Activated T-cell treated with anti-CD3 and anti-CD28 coated beads, Interleukin-2, amount 50 U/mL, for 72 hours (primary cell): ENCODE data around the gene HDAC6. TPM values are rescaled to one million over a fixed set of nuclear protein-coding genes. Genes with fewer than 3 reads are reported as not detected.
"Not testable (repeated sequence)": the region's sequence is repeated elsewhere in the genome, so short reads cannot be mapped to it uniquely, and the experiment has no call there.

Source experiments
- ATAC-seq, 2 donors: fragments of 150-1000 bp; cut with Tn5 transposase; replicated peaks in 1 of 2; 2 replicates each; pipeline ENCODE4 v1.10.0; 2021; ENCODE audit warnings: moderate library complexity in 2 of 2, mild to moderate bottlenecking in 1 of 2
- DNase-seq, 2 donors: peaks; one replicate each; pipeline ENCODE4 v3.0.0; 2021 to 2022; ENCODE audit warnings: mixed read lengths in 1 of 2
- H3K27ac Mint-ChIP-seq: one replicate; pipeline ENCODE4 v1.8.0; 2022; ENCODE audit warnings: mild to moderate bottlenecking, moderate library complexity, mixed read lengths
- H3K27me3 Mint-ChIP-seq: one replicate; pipeline ENCODE4 v1.8.0; 2022; ENCODE audit warnings: low read depth, mixed read lengths
- H3K36me3 Mint-ChIP-seq, 2 donors: one replicate each; pipeline ENCODE4 v1.8.0; 2022; ENCODE audit warnings: mixed read lengths in 2 of 2, mild to moderate bottlenecking in 1 of 2; ENCODE audit not compliant: insufficient read depth in 2 of 2
- H3K4me1 Mint-ChIP-seq: one replicate; pipeline ENCODE4 v1.8.0; 2022; ENCODE audit warnings: low read depth, mixed read lengths
- H3K4me3 Mint-ChIP-seq, 2 donors: one replicate each; pipeline ENCODE4 v1.8.0; 2022; ENCODE audit warnings: mild to moderate bottlenecking in 2 of 2, mixed read lengths in 2 of 2, moderate library complexity in 2 of 2
- H3K9me3 Mint-ChIP-seq, 2 donors: one replicate each; pipeline ENCODE4 v1.8.0; 2022; ENCODE audit warnings: mixed read lengths in 2 of 2
- total RNA-seq, 2 donors: library from RNA; stranded (reverse); gene quantifications; one replicate each; pipeline ENCODE4 v1.2.3, GENCODE V29; 2022

The HDAC6 gene
- total RNA-seq, 2 donors from 2014 or later = 109 to 143 TPM

DNA sequence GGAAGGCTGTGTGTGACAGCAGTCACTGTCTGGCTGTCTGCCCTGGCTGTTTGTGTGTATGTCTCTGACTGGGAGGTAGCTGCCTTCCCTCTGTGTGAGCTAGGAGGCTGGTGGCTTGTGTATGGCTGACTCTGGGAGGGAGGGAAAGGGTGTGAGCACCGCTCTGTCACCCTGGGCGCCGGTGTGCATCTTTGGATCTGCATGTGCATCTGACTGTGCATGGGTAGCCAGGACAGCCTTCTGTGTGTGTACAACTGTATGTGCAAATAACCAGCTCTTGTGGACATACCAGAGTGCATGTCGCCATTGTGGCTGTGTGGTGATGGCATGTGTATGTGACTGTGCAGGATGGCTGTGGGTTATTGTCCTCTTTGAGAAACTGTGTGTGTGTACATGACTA is 17.0 kb downstream of the HDAC6 start:
- Mint-ChIP-seq H3K4me3 (no peak overlapping the region), H3K27me3 (peaks cover 5% of the 10 kb centered on the region), H3K4me1 (no peaks in the 10 kb centered on the region), H3K9me3 (no peaks in the 10 kb centered on the region), H3K27ac (no peak overlapping the region), H3K36me3 (no peaks in the 10 kb centered on the region)
- DNase-seq (no peak), ATAC-seq (no peak)

DNA sequence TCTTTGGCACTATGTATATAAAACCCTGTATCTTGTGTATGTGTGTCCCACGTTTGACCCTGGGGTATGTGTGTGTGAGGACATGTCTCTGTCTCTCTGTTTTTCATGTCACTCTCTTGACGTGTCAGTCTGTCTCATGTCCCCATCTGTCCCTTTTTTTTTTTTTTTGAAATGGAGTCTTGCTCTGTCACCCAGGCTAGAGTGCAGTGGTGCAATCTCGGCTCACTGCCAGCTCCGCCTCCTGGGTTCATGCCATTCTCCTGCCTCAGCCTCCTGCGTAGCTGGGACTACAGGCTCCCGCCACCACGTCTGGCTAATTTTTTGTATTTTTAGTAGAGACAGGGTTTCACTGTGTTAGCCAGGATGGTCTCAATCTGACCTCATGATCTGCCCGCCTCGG is 17.5 kb downstream of the HDAC6 start:
- H3K4me3 Mint-ChIP-seq, H3K9me3 Mint-ChIP-seq, H3K27me3 Mint-ChIP-seq, DNase-seq, H3K4me1 Mint-ChIP-seq, H3K27ac Mint-ChIP-seq, ATAC-seq, H3K36me3 Mint-ChIP-seq: not testable (repeated sequence)

DNA sequence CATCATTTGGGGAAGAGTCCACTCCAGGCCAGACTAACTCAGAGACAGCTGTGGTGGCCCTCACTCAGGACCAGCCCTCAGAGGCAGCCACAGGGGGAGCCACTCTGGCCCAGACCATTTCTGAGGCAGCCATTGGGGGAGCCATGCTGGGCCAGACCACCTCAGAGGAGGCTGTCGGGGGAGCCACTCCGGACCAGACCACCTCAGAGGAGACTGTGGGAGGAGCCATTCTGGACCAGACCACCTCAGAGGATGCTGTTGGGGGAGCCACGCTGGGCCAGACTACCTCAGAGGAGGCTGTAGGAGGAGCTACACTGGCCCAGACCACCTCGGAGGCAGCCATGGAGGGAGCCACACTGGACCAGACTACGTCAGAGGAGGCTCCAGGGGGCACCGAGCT is 21.2 kb downstream of the HDAC6 start:
- Mint-ChIP-seq H3K4me3 (no peak overlapping the region), H3K36me3 (peaks cover 0 to 8% of the 10 kb centered on the region in 2 donors), H3K27me3 (peaks cover 28% of the 10 kb centered on the region), H3K27ac (no peak overlapping the region), H3K9me3 (peaks cover 0 to 1% of the 10 kb centered on the region in 2 donors), H3K4me1 (no peaks in the 10 kb centered on the region)
- DNase-seq (no peak), ATAC-seq (no peak)

DNA sequence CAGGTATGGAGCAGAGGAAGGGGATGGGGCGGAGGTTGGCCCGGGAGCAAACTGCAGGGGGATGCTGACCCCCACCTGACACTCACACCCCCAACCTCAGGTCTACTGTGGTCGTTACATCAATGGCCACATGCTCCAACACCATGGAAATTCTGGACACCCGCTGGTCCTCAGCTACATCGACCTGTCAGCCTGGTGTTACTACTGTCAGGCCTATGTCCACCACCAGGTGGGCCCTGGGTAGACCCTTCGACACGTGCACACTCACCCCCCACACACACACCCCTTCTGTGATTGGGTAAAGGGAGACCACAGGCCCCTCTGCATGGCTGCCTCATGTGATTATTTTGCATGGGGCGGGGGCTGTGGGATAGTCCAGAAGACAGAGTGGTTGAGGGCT is 22.2 kb downstream of the HDAC6 start:
- Mint-ChIP-seq H3K9me3 (peaks cover 0 to 1% of the 10 kb centered on the region in 2 donors), H3K27ac (no peak overlapping the region), H3K4me1 (no peaks in the 10 kb centered on the region), H3K27me3 (peaks cover 38% of the 10 kb centered on the region), H3K4me3 (no peak overlapping the region), H3K36me3 (peaks cover 0 to 8% of the 10 kb centered on the region in 2 donors)
- no peak for DNase-seq
- no peak for ATAC-seq

DNA sequence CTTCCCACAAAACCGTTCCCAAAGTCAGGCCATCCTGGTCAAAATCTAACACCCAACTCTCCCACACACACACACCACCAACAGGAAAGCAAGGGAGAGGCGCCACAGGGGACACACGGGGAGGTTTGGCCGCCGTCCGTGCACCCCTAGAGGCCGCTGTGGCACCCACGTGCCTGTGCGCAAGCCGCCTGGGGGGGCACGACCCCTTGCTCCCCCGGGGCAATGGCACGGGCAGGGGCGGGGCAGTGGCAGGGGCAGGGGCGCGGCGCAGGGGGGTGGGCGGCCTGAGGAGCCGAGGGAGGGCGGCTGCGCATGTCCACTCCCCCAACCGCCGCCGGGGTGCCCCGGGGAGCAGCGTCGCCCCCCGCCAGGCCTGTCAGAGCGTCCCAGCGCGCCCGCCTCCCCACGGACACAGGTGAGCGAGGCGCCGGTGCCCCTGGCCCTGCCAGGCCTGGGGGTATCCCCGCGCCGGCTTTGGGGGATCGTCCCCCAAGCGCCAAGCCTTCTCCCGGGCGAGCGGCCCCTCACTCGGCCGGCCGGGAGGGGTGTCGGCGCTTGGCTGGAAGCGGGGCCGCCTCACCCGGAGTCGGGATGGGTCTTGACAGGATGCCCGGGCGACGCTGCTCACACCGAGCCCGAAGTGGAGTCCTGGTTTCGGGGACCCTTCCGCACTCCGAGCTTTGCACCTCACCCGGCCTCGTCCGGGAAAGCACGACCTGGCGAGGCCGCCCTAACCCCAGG is 24.4 kb downstream of the HDAC6 start, which contains the start of gene ERAS:
TSS of gene ERAS (plus strand) at position 379 of the 741 bp plus-strand sequence. CDS start 2,611 bp downstream, outside the sequence.
- ATAC-seq (peak; percentile 42 to 53), DNase-seq (peak in 1 of 2 donors; percentile 27)
- H3K36me3 Mint-ChIP-seq = peaks cover 0 to 8% of the 10 kb centered on the region in 2 donors
- H3K27ac Mint-ChIP-seq = no peak within 1 kb of the TSS
- peaks cover 48% of the 10 kb centered on the region for H3K27me3 Mint-ChIP-seq
- H3K9me3 Mint-ChIP-seq = peaks cover 0 to 1% of the 10 kb centered on the region in 2 donors
- H3K4me1 Mint-ChIP-seq = no peaks in the 10 kb centered on the region
- H3K4me3 Mint-ChIP-seq = peak within 1 kb of the TSS; percentile 58 to 71

- Mint-ChIP-seq H3K27me3 (peaks cover 44% of the 10 kb centered on the region), H3K9me3 (peaks cover 0 to 1% of the 10 kb centered on the region in 2 donors), H3K27ac (no peak overlapping the region), H3K36me3 (peaks cover 0 to 8% of the 10 kb centered on the region in 2 donors), H3K4me1 (no peaks in the 10 kb centered on the region), H3K4me3 (peak overlapping the region; percentile 58 to 71)
- DNase-seq (no peak), ATAC-seq (peak in 1 of 2 donors; percentile 4)
Observed at GRCh38 chrX:48826876-48827653, 25.2 kb downstream of the HDAC6 start.

GRCh38 chrX:48827654-48827968 is 25.7 kb downstream of the HDAC6 start:
- ATAC-seq (no peak), DNase-seq (no peak)
- Mint-ChIP-seq H3K27me3 (peaks cover 46% of the 10 kb centered on the region), H3K4me3 (peak overlapping the region; percentile 58 to 71), H3K36me3 (peaks cover 0 to 8% of the 10 kb centered on the region in 2 donors), H3K27ac (no peak overlapping the region), H3K9me3 (peaks cover 0 to 1% of the 10 kb centered on the region in 2 donors), H3K4me1 (no peaks in the 10 kb centered on the region)

DNA sequence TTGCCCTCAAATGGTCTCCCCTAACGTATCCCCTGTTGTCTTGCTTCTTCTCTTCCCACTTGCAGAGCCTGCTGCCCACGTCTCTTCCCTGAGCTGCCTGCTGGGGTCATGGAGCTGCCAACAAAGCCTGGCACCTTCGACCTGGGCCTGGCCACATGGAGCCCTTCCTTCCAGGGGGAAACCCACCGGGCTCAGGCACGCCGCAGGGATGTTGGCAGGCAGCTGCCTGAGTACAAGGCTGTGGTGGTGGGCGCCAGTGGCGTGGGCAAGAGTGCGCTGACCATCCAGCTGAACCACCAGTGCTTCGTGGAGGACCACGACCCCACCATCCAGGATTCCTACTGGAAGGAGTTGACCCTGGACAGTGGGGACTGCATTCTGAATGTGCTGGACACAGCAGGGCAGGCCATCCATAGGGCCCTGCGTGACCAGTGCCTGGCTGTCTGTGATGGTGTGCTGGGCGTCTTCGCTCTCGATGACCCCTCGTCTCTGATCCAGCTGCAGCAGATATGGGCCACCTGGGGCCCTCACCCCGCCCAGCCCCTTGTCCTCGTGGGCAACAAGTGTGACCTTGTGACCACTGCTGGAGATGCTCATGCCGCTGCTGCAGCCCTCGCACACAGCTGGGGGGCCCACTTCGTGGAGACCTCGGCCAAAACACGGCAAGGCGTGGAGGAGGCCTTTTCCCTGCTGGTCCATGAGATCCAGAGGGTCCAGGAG is 27.3 kb downstream of the HDAC6 start:
- ATAC-seq (no peak), DNase-seq (no peak)
- H3K4me1 Mint-ChIP-seq = peaks cover 2% of the 10 kb centered on the region
- no peak overlapping the region for H3K27ac Mint-ChIP-seq
- no peak overlapping the region for H3K4me3 Mint-ChIP-seq
- peaks cover 0 to 1% of the 10 kb centered on the region in 2 donors for H3K9me3 Mint-ChIP-seq
- H3K27me3 Mint-ChIP-seq = peaks cover 61% of the 10 kb centered on the region
- peaks cover 0 to 8% of the 10 kb centered on the region in 2 donors for H3K36me3 Mint-ChIP-seq

- no peak for ATAC-seq
- H3K4me3 Mint-ChIP-seq = peak overlapping the region in 1 of 2 donors; percentile 21
- H3K36me3 Mint-ChIP-seq = peaks cover 0 to 4% of the 10 kb centered on the region in 2 donors
- H3K4me1 Mint-ChIP-seq = peaks cover 10% of the 10 kb centered on the region
- no peaks in the 10 kb centered on the region for H3K9me3 Mint-ChIP-seq
- DNase-seq = no peak
- H3K27ac Mint-ChIP-seq = no peak overlapping the region
- peaks cover 64% of the 10 kb centered on the region for H3K27me3 Mint-ChIP-seq
Observed at GRCh38 chrX:48831136-48831908, 29.5 kb downstream of the HDAC6 start.

GRCh38 chrX:48831909-48832291 is 30.0 kb downstream of the HDAC6 start:
- DNase-seq (no peak), ATAC-seq (no peak)
- H3K4me1 Mint-ChIP-seq = peaks cover 10% of the 10 kb centered on the region
- no peak overlapping the region for H3K4me3 Mint-ChIP-seq
- H3K36me3 Mint-ChIP-seq = peaks cover 0 to 4% of the 10 kb centered on the region in 2 donors
- no peaks in the 10 kb centered on the region for H3K9me3 Mint-ChIP-seq
- peaks cover 68% of the 10 kb centered on the region for H3K27me3 Mint-ChIP-seq
- H3K27ac Mint-ChIP-seq = no peak overlapping the region

GRCh38 chrX:48833542-48834138 is 31.8 kb downstream of the HDAC6 start:
- peak overlapping the region; percentile 82 to 83 for H3K4me3 Mint-ChIP-seq
- ATAC-seq (no peak), DNase-seq (no peak)
- peaks cover 52% of the 10 kb centered on the region for H3K27me3 Mint-ChIP-seq
- no peaks in the 10 kb centered on the region for H3K9me3 Mint-ChIP-seq
- no peaks in the 10 kb centered on the region for H3K36me3 Mint-ChIP-seq
- no peak overlapping the region for H3K27ac Mint-ChIP-seq
- peaks cover 10% of the 10 kb centered on the region for H3K4me1 Mint-ChIP-seq

DNA sequence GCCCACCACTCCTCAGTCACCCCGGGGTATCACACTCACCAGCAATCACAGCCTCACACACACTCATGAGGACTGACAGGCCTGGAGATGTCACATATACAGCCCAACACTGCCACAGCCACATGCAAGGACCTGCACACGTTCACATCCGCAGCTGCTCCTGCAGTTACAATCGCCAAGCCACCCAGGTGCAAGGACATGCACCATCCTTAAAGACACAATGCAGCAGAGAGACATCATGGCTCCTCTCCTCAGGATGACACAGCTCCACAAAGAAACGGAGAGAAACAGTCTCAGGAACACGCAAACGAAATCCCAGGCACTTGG is 32.5 kb downstream of the HDAC6 start:
- Mint-ChIP-seq H3K27me3 (peaks cover 45% of the 10 kb centered on the region), H3K4me1 (peaks cover 10% of the 10 kb centered on the region), H3K36me3 (no peaks in the 10 kb centered on the region), H3K27ac (no peak overlapping the region), H3K4me3 (peak overlapping the region; percentile 82 to 83), H3K9me3 (no peaks in the 10 kb centered on the region)
- peak; percentile 28 to 33 for ATAC-seq
- no peak for DNase-seq
